ENCODE results near the gene TMLHE.
"Not testable (repeated sequence)": the region's sequence is repeated elsewhere in the genome, so short reads cannot be mapped to it uniquely, and the experiment has no call there.

The TMLHE gene

GRCh38 chrX:155577682-155578081 is 35.1 kb downstream of the TMLHE start:
- no peak for DNase-seq (ENCODE audit: low read depth)
- TF ChIP-seq CTCF (IDR thresholded peaks at IDR 0.05; ENCODE audit: insufficient read depth, low read depth, low read length, missing control alignments) = no peak
- H3K4me3 ChIP-seq (ENCODE audit: low read length) = no peak overlapping the region

GRCh38 chrX:155563099-155563498 is 49.7 kb downstream of the TMLHE start:
- no peak for DNase-seq (ENCODE audit: low read depth)
- H3K4me3 ChIP-seq (ENCODE audit: low read length) = no peak overlapping the region
- TF ChIP-seq CTCF (IDR thresholded peaks at IDR 0.05; ENCODE audit: insufficient read depth, low read depth, low read length, missing control alignments) = no peak

GRCh38 chrX:155544881-155545280 is 67.9 kb downstream of the TMLHE start:
- no peak for TF ChIP-seq CTCF (IDR thresholded peaks at IDR 0.05; ENCODE audit: insufficient read depth, low read depth, low read length, missing control alignments)
- no peak for DNase-seq (ENCODE audit: low read depth)
- H3K4me3 ChIP-seq (ENCODE audit: low read length) = no peak overlapping the region

- TF ChIP-seq CTCF (IDR thresholded peaks at IDR 0.05; ENCODE audit: insufficient read depth, low read depth, low read length, missing control alignments) = no peak
These were observed 76.9 kb downstream of the TMLHE start for GRCh38 chrX:155535866-155536265.

GRCh38 chrX:155534800-155535199 is 78.0 kb downstream of the TMLHE start:
- TF ChIP-seq CTCF (IDR thresholded peaks at IDR 0.05; ENCODE audit: insufficient read depth, low read depth, low read length, missing control alignments) = no peak
- DNase-seq (ENCODE audit: low read depth) = no peak
- H3K4me3 ChIP-seq (ENCODE audit: low read length) = no peak overlapping the region

More at GRCh38 chrX:155535866-155536265, 76.9 kb downstream of the TMLHE start:
- no peak overlapping the region for H3K4me3 ChIP-seq (ENCODE audit: low read length)
- DNase-seq (ENCODE audit: low read depth) = peak; percentile 64

- not testable (repeated sequence) for H3K4me3 ChIP-seq (ENCODE audit: low read length); DNase-seq (ENCODE audit: low read depth)
These were observed 85.7 kb downstream of the TMLHE start for GRCh38 chrX:155527023-155527422.

- no peak for DNase-seq (ENCODE audit: low read depth)
- H3K4me3 ChIP-seq (ENCODE audit: low read length) = no peak overlapping the region
These were observed 98.5 kb downstream of the TMLHE start for GRCh38 chrX:155514225-155514624.

More at GRCh38 chrX:155514225-155514624, 98.5 kb downstream of the TMLHE start:
- no peak for TF ChIP-seq CTCF (IDR thresholded peaks at IDR 0.05; ENCODE audit: insufficient read depth, low read depth, low read length, missing control alignments)

Measured in epithelial cell of esophagus (primary cell).